HL-60/S4 (cell line): Measurements from ENCODE around the gene CLDN2.
"Not testable (repeated sequence)": the region's sequence is repeated elsewhere in the genome, so short reads cannot be mapped to it uniquely, and the experiment has no call there.

Source experiments
- in situ Hi-C: fragments of 300-500 bp; cut with MboI; formaldehyde crosslinking; loops from 2 replicates; pipeline ENCODE4 v1.14.3; 2022; ENCODE audit warnings: low sequenced_read_pairs

The CLDN2 gene, protein sequence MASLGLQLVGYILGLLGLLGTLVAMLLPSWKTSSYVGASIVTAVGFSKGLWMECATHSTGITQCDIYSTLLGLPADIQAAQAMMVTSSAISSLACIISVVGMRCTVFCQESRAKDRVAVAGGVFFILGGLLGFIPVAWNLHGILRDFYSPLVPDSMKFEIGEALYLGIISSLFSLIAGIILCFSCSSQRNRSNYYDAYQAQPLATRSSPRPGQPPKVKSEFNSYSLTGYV

DNA sequence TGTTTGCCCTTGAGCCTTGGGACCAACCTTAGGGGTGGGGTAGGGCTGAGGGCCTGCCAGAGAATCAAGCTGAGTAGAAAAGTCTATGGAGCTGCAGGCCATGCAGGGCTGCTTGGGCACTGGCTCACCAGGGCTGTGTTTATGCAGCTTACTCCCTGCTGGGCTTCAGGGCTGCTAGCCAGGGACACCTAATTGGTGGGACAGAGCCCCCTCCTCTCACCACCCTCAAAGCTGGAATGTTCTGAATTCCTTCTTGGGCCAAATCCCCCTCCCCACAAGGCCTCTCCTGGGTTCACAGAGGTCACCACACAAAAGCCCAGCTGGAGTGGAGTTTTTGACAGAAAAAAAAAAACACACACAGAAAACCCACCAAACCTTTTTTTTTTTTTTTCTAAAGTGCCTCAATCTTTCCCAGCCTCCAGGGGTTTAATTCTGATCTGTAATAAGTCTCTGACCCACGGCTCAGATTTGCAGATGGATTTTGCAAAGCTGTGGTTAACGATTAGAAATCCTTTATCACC lies at the start of gene CLDN2:
Gene CLDN2 (plus strand): TSS at position 471 of the 521 bp plus-strand sequence. CDS start 7,827 bp downstream, outside the sequence.
- in situ Hi-C loops: no loop called here

DNA sequence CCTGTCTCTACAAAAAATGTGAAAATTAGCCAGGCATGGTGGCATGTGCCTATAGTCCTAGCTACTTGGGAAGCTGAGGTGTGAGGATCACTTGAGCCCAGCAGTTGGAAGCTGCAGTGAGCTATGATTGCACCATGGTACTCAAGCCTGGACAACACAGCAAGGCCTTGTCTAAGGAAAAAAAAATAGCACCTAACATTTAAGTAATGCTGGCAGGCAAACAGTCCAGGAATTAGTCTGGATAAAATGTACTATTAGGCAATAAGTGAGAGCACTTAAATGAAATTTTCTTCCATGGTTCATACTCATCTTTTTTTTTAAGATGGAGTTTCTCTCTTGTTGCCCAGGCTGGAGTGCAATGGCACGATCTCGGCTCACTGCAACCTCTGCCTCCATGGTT lies 47.4 kb upstream of the CLDN2 start:
- in situ Hi-C loops: not testable (repeated sequence)

DNA sequence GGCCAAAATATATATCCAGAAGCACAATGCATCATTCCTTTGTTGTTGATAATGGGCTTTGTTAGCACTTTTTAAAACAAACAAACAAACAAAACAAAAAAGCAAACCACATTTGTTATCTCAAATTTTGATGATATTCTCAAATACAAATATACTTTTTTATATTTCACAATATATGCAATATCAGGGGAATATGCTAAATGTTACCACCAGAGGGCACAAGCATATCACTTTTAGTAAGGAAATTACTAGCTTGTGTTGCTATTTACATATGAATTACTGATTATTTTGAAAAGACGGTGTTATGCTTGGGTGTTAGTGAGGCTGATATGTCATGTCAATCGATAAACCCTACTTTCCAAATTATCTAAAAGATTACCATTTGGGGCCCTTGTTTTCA lies 46.1 kb upstream of the CLDN2 start:
- in situ Hi-C loops: no loop called here

DNA sequence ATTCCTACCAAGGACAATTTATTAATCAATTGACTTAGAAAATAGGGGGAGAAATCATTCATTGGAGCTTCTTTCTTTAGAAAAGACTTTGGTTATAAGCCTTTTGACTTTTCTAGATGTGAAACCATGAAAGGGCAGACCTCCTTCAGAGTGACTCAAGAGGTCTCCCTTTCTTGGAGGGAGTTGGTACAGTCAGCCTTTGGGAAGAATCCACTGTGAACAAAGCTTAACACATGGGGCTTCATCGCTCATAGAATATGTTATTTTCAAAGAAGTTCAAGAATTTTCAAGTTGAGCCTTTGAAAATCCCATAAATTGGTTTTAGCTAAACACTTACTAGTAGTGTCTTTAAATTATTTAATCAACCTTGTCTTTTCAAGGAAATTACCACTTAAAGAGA lies 45.1 kb upstream of the CLDN2 start:
- in situ Hi-C loops: loop anchor here (25.0 kb wide), 1 partner anchor 1012 kb away; no protein-coding TSS in a partner anchor

DNA sequence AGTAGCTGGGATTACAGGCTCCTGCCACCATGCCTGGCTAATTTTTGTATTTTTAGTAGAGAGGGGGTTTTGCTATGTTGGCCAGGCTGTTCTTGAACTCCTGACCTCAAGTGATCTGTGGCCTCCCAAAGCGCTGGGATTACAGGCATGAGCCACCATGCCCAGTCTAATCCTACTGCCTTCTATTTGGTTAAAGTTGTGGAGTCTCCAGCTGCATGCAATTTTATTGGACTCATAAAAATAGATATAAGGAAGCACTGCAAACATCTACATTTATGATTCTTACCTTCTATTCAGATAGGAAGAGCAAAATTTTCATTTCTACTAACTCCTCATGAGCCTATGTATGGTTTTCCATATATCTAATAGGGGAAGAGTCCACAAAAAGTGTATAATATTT lies 30.7 kb upstream of the CLDN2 start:
- in situ Hi-C loops: loop anchor here (25.0 kb wide), 1 partner anchor 998 kb away; no protein-coding TSS in a partner anchor

DNA sequence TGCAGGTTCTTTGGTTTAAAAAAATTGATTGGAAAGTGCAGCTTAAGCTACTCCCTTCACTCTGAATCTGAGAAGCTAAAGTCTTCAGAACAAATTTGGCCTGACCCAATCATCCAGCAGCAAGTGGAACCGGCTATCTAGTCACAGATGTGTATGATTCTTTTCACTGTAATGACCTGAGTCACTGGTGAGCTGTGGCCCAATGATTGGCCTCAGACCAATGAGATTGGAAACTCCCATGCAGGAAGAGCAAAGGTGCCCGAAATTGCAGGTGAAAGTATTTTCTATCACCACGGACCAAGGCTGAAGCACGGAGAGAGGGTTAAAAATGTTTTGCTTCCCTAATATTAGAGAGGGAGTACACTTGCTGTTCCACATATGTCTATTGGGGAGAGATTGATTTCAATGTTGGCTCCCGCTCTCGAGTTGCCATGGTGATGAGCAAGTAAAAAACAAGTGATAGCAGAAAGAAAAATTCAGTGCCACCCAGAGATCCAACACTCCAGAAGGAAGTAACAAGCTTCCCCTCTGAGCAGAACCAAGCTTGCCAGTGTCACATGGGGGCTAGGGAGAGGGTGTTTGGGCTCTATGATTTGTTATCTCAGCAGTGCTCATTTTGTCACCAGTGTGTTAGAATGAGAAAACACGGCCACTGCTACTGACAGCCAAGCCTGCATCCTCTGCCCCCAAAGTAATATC lies 28.3 kb upstream of the CLDN2 start:
- in situ Hi-C loops: loop anchor here (25.0 kb wide), 1 partner anchor 995 kb away; no protein-coding TSS in a partner anchor

DNA sequence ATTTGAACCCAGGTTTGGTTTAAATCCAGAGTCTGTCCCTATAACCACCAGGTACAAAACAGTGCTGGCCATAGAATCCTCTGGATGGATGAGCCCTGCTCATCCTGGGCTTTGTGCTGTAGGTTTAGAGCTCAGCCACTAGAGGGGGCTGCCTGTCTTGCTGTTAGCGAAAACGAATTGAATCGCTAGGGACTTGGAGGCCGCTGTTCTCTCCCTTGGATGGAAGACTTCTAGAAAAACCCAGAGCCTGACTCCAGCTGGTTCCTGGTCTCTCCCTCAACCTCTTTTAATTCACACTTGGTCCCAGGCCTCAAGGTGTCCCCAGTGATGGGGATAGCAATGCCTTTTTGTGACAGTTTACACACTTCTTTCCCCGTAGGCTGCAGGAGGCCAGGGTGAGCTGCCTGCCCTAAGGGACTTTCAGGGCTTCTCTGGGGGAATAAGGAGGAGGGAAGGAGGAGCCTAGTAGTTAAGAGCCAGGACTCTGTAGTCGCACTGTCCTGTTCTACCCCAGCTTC lies 25.8 kb upstream of the CLDN2 start:
- in situ Hi-C loops: loop anchor here (25.0 kb wide), 1 partner anchor 993 kb away; no protein-coding TSS in a partner anchor

DNA sequence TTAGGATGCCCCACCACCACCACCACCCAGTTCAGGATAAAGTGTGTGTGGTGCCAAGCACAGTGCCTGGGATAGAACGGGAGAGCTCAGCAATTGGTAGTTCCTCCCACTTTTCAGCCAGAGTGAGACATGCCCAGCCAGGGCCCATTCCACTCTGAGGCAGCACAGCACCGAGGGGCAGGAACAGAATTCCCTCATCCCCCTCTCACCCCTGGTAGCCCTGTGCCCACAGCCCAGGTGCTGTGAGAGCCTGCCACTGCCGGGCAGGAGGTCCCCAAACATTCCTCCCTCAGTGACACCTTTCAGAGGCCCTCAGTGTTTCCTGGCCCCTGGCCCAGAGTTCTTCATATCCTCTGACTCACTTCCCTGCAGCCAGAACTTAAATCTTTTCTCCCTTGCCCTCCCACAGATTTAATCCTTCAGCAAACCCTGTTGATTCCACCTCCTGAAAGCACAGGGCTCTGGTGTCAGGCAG lies 25.2 kb upstream of the CLDN2 start:
- in situ Hi-C loops: loop anchor here (25.0 kb wide), 1 partner anchor 992 kb away; no protein-coding TSS in a partner anchor

DNA sequence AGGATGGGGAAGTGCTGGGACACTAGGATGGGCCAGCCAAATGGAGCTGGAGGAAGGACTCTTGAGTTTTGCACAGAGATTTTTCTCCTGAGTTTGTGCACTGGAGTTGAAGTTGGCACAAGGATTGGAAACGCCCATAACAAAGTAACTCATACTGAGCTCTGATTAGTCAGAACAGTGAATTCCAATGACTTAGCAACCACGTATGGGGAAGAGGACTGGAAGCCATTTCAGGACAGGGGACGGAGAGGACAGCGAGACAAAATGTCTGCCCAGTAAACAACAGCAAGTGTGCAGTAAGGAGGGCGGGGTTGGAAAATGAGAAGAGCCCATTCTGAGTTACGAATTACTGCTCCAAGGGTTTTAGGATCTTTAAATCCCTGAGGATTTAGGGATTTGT lies 22.9 kb upstream of the CLDN2 start:
- in situ Hi-C loops: loop anchor here (25.0 kb wide), 1 partner anchor 990 kb away; no protein-coding TSS in a partner anchor

DNA sequence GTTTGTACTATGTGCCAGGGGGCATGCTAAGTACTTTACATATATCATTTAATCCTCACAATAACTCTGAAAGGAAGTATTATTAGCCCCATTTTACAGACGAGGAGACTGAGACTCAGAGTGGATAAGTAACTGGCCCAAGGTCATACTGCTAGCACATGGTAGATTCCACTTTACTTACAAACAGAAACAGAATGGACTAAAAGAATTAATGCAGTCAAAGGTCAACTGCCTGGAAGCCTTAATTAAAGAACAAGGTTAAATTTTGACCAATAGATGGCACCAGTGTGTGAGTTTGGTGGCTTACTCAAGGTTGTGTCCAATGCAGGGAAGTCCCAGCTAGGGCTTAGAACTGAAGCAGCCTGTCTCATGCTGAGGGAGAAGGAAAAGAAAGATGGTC lies 21.7 kb upstream of the CLDN2 start:
- in situ Hi-C loops: loop anchor here (25.0 kb wide), 1 partner anchor 989 kb away; no protein-coding TSS in a partner anchor

DNA sequence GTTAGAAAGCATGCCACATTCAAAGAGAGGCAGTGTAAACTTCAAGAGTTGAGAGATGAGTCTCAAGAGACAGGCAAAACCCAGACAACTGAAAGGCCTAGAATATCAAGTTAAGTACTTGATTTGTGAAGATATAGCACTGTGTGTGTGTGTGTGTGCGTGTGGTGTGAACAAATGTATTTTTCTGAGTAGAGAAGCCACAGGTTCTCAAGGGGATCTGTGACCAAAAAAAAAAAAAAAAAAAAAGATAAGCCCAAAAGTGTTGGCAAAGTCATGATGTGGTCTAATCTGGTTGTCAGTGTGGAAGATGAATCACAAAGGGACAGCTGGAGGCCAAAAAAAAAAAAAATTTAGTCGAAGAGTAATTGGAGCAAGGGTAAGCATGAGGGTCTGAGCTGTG lies 20.9 kb upstream of the CLDN2 start:
- in situ Hi-C loops: loop anchor here (25.0 kb wide), 1 partner anchor 988 kb away; no protein-coding TSS in a partner anchor

DNA sequence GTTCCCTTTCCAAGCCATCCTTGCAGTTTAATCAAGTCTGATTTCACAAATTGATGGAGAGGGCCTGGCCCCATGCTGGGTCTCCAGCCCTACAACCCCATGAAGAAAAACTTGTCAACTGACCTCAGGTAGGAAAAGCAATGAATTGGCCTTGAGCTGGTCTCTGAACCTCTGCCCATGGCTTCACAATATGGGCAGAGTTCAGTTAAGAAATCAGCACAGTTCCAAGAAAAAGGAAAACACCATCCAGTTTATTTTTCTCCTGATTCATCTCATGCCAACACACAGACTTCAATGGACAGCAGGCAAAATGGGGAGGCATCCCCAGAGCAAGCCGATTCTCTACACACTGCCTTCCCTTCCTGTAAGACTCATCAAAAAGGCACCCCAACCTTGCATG lies 20.4 kb upstream of the CLDN2 start:
- in situ Hi-C loops: loop anchor here (25.0 kb wide), 1 partner anchor 987 kb away; no protein-coding TSS in a partner anchor

DNA sequence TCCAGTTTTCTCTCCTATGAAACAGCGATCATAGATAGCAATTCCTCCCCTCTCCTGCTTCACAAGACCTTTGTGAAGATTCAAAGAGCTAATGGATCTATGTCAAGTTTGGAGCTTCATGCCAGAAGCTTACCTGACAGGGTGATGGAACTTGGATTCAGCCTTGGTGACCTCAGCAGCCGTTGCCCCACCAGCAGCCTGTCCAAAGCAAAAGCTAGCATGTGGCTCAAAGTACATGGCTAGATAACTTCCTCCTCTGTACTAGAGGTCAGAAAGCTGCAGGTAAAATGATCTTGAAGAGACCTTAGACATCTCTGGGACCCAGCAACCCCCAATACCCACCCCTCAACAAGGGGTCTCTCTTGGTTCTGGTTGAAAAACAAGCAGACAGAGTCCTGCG lies 18.9 kb upstream of the CLDN2 start:
- in situ Hi-C loops: no loop called here

DNA sequence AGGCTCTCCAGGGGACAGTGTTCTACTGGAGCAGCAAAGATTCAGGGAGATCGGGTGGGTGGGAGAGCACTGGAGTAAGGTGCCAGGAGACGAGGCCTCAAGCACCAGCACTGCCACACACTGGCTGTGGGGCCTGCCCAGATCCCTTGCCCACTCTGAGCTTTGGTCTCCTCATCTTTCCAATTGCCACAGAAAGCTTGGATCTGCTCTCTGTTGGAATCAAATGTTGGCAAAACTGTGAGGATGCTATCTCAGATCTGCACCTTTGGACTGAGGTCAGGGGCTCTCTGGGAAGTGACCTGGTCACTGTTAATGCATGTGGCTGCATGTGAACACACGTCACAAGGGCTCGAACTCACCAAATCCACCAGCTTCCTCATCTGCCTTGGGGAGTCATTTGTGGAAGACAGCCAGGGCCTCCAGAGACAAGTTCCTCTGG lies 18.4 kb upstream of the CLDN2 start:
- in situ Hi-C loops: no loop called here

DNA sequence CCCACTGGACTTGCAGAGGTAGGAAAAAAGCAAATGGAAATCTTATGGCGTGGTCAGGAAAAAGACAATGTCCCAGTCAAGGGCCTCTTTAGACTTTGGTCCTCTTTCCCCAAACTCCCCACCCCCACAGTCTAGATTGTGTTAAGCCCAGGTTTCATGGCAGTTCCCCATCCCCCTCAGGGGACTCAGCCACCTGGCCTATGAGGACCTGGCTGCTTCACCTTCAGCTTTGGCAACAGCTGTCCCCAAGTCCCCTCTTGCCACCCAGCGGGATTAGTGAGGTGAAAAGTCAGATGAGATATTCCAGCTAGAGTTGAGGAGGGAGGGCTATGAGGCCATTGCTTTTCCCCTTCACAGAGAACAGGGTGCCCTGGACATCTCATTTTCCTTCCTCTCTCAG lies 17.5 kb upstream of the CLDN2 start:
- in situ Hi-C loops: no loop called here

DNA sequence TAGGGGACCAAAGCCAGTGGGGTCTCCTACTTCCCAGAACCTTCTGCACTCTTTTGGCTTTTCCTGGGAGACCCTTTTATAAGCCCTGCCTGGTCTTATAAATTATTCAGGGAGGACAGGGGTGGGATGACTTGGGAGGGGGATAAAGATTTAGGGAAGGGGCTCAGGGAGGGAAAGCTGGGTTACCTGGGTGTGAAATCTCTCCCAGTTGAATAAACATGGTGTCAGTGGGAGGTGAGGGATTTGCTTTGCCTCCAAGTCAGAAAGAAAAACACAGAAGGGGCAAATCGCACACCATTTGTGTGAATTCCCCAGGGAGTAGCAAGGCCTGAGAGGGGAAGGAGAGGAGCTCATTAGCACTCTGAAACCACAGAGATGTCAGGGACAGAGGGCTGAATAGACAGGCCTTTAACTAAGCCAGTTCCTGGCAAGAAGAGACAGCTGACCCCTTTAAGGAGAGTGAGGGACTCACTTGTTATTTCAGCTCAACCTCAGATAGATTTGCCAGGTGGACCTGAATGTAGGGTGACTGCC lies 16.8 kb upstream of the CLDN2 start, which contains the start of gene RIPPLY1:
Gene RIPPLY1 (minus strand): TSS at position 51 of the 534 bp plus-strand sequence. CDS start 54 bp downstream, outside the sequence.
- in situ Hi-C loops: no loop called here

DNA sequence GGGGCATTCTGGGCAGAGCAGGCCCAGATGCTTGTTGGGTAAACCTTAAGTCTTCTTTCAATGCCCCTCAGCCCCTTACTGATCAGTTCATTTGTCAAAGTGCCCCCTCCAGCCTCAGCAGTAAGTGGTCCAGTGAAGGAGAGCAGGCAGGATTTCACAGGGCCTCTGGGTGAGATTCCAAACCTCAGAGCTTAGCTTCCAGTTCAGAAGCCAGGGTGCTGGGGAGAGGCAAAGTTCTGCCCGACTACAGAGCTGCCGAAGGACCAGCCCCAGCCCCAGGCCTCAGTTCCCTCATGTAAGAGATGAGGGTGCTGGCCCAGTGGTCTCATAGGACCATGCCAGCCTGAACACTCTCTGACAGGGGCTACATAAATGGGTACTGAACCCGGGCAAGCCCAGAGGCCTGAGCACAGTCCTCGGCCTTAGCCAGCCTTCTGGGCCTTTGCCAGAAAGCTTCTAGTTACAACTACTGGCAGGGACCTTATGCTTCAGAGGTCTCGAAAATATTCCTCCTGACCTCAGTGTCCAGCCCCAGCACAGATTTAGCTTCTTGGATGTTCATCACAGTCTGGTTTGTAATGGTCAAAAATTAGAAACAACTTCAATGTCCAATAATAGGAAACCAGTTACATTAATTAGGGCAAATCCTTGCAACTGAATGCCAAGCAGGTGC lies 16.2 kb upstream of the CLDN2 start:
- in situ Hi-C loops: no loop called here

DNA sequence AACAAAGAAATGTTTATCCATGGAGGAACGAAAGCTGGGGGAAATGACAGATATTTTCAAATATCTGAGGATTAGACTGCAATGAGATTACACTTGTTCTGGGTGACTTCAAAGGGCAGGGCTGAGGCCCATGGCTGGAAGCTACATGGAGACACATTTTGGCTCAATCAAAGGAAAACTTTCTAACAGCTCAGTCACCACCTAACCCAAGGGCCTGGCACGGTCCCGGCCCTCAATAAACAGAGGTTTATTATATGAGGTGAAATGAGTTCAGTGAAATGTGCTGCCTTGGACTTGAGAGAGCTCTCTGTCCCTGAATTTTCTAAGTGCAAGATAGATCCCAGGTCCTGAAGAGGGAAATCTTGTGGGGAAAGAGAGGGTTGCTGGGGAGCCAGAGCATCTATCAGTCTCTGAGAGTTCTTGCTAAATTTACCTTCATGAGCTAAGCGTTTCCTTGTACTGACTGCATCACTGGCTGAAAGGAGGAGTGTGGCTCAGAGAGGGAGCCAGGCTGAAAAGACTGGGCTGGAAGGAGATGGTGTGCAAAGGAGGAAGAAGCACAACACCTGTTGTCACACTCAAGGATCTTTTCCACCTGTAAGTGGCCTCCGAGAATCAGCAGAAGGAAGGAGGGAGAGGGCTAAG lies 15.0 kb upstream of the CLDN2 start:
- in situ Hi-C loops: no loop called here

DNA sequence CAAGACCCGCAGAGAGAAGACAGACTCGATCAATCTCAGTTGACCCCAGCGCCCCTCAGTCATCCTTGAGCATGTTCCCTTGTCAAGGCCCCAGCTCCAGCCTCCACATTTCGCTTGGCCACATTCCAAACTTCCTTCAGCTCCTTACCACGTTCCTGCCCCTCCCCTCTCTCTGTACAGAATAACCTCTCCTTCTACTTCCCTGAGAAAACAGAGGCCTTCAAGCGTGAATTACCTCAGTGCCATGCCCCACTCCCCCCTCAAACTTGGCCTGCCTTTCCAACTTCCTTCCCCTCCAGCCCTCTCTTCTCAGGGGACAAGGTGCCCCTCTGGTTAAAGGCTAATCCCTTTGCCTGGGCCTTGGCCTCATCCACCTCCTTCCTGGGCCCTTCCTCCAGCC lies 13.8 kb upstream of the CLDN2 start:
- in situ Hi-C loops: no loop called here

DNA sequence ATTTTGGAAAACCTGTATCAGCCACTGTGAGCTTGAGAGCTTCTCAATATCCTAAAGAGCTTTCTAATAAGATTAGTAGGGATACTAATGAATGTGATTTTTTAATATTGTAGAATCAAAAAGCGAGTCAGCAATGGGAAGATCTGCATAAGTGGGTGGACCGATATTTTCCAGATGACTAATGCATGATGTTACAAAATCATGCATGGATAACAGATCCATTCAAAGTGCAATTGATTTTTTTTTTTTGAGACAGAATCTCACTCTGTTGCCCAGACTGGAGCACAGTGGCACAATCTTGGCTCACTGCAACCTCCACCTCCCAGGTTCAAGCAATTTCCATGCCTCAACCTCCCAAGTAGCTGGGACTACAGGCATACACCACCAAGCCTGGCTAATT lies 7.3 kb upstream of the CLDN2 start:
- in situ Hi-C loops: no loop called here
